GM21447 (cell line): ENCODE measurements around the gene ZNF768.

Source experiments
- ATAC-seq: cut with Tn5 transposase; IDR thresholded peaks from one replicate; pipeline ENCODE4 v1.9.1; 2021; ENCODE audit not compliant: unreplicated experiment

The ZNF768 gene

DNA sequence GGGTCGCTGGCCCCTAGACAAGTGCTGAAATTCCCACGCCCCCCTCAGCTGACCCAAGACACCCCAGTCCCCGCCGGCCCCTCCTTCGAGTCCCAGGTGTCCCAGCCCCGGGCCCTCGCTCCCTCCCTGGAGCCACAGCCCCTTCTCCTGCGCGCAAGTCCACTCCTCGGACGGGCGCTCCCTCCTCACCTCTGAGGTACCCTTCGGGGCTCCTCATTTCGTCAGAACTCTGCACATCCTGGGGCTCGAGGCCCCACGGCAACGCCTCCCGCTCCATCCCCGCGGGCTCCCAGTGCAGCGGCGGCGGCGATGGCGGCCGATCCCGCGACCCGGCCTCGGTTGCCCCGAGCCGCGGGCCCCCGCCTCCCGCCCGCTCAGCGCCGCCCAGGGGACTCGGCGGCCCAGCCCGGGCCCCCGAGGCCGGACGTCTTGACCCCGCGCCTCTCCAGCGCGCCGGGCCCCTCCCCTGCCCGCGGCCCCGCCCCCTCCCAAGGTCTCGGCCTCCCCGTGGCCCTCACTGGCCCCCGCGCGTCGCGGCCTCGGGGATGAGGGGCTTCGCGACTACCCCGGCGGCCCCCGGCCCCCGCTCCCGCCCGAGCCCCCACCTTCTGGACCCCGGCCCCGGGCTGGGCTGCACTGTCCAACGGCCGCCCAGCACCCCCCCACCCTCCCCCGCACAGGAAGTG, at the start of gene ZNF768:
Gene ZNF768, minus strand, starts transcription at position 430 of the 686 bp plus-strand sequence. Its CDS starts 153 bp downstream, at position 277.
- ATAC-seq: peak; percentile 21

DNA sequence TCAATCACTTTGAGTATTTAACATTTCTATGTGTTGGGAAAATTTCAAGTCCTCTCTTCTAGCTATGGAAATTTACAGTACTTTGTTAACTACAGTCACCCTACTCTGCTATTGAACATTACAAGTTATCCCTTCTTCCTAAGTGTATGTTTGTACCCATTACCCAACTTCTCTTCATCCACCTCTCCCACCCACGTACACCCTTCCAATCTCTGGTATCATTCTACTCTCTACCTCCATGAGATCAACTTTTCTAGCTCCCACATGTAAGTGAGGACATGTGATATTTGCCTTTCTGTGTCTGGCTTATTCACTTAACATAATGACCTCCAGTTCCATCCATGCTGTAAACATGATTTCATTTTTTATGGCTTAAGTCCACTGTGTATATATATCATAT, 48.3 kb upstream of the ZNF768 start:
- ATAC-seq: no peak

- ATAC-seq: peak; percentile 70
Observed at GRCh38 chr16:30571445-30572322, 45.3 kb upstream of the ZNF768 start, which contains the start of gene ZNF688. Gene ZNF688, minus strand, starts transcription at chr16:30571714. Its CDS starts 85 bp downstream, at chr16:30571629.

GRCh38 chr16:30570636-30571444, 44.5 kb upstream of the ZNF768 start:
- ATAC-seq: peak; percentile 2

DNA sequence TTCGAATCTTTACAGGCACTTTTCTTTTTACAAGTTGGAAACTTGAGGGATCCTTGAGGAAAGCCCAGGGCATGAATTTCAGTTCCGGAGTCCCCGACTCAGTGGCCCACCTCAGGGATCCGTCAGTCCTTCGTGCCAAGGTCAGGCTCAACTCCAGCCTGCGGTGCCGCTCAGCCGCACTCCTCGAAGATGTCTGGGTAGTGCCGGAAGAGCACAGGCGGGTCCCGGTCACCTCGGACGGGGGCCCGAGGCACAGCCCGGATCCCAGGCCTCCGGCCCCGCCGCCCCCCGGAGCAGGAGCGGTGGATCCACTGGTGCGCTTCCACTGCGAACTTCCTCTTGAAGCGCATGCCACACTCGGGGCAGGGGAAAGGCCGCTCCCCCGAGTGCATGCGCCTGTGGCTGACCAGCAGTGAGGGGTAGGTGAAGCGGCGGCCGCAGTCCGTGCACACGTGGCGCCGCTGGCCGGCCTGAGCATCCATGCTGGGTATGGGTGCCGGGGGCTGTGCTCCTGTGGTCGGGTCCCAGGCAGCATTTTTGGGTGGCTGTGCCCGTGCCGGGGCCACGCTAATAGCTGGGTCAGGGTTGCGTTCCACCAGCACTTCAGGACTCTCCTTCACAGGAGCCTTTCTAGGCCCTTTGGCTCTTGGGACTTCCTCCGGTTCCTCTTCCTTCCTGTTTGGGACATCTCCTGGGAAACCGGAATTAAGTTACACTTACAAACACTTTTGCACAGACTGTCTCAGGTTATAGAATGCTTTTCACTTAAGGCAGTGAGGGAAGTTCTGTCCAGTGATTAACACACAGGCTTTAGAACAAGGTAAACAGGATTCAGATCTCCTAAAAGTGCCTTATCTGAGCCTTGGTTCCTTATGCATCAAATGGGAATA, 43.6 kb upstream of the ZNF768 start:
- no peak for ATAC-seq

GRCh38 chr16:30569281-30569680, 42.9 kb upstream of the ZNF768 start:
- no peak for ATAC-seq

DNA sequence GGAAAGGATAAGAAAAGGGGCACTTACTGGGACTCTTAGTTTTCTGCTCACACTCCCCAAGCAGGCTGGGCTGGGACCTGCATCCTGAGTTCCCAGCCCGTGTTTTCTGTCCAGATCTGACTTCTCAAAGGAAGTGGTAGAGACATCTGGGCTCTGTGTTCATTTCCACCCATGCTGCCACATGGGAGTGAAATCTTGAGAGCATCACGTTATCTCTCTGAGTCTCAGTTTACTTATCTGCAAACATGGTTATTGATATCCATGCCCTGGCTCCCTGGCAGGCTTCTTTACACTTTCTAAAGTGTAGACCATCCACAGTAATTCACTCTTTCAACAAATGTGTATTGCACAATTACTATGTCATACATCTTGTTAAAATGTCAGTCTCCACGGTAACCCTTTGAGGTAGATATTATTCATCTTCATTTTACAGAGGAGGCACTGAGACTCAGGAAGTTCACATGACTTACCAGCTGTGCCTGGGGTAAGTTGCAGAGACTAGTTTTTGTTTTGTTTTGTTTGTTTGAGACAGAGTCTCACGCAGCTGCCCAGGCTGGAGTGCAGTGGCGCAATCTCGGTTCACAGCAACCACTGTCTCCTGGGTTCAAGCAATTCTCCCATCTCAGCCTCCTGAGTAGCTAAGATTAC, 41.7 kb upstream of the ZNF768 start:
- no peak for ATAC-seq

- no peak for ATAC-seq
Observed at GRCh38 chr16:30567160-30567990, 41.0 kb upstream of the ZNF768 start.

- ATAC-seq: no peak
Observed at GRCh38 chr16:30566531-30566930, 40.2 kb upstream of the ZNF768 start.

DNA sequence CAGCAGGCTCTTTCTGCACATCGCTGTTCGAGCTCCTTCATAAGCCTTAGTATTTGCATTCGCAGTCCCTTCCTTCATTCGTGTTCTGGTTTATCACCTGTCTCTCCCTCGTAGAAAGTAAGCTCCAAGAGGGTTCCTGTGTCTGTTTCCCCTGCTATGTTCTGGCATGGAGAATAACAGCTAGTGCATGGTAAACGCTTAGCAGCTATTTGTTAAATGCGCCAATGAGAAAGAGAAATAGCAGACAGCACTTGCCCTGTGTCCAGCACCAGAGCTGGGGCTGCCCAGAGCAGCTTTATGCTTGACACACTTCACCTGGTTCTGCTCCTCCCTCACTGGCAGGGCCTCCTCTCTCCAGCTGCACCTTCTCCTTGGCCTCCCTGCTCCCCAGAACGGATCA, 39.6 kb upstream of the ZNF768 start:
- ATAC-seq: no peak

GRCh38 chr16:30565526-30565925, 39.2 kb upstream of the ZNF768 start:
- no peak for ATAC-seq

DNA sequence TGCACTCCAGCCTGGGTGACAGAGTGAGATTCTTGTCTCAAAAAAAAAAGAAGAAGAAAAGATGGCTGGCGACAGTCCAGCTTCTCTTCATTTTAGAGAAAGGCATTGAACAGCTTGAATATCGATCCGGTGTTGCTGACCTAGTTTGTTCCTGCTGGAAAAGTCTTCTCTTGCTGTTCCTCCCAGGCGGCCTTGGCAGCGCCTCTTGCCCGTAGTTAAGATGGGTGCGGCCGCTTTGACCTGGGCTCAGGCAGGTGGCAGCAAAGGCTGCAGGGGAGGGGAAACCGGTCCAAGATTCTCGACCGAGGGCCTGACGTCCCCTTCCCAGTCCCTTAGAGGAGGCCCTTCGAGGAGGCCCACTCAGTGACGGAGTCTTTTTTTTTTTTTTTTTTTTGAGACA, 35.7 kb upstream of the ZNF768 start:
- ATAC-seq: no peak

- no peak for ATAC-seq
Observed at GRCh38 chr16:30561089-30561816, 34.9 kb upstream of the ZNF768 start.

DNA sequence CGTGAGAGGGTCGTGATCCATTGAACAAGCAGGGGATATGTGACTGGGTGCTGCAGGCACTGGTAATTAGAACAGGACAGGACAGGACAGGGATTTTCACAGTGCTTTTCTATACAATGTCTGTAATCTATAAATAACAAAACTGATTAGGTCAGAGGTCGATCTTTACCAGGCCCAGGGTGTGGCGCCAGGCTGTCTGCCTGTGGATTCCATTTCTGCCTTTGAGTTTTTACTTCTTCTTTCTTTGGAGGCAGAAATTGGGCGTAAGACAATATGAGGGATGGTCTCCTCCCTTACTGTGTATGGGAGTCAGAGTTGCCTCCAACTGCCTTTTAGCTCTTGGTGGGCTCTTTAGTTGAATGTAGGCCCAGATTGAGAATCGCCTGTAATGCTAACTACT, 33.3 kb upstream of the ZNF768 start:
- ATAC-seq: no peak

DNA sequence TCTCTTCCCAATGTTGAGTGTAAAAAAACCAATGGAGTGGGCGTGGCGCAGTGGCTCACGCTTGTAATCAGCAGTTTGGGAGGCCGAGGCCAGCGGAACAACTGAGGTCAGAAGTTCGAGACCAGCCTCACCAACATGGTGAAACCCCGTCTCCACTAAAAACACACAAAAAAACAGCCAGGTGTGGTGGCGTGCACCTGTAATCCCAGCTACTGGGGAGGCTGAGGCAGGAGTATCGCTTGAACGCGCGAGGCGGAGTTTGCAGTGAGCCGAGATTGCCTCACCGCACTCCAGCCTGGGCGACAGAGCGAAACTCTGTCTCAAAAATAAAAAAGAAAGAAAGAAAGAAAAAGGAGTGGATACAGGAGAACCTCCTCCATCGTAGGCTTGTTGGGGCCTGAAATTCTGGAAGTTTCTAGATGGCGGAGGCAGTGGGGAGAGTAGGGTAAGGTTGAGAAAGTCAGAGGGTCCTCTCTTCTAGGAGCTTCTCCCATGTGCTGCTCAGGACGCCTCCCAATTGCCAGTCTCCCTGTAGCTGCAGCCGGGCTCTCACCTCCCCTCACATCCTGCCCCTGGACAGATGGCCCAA, 32.5 kb upstream of the ZNF768 start:
- ATAC-seq: no peak

DNA sequence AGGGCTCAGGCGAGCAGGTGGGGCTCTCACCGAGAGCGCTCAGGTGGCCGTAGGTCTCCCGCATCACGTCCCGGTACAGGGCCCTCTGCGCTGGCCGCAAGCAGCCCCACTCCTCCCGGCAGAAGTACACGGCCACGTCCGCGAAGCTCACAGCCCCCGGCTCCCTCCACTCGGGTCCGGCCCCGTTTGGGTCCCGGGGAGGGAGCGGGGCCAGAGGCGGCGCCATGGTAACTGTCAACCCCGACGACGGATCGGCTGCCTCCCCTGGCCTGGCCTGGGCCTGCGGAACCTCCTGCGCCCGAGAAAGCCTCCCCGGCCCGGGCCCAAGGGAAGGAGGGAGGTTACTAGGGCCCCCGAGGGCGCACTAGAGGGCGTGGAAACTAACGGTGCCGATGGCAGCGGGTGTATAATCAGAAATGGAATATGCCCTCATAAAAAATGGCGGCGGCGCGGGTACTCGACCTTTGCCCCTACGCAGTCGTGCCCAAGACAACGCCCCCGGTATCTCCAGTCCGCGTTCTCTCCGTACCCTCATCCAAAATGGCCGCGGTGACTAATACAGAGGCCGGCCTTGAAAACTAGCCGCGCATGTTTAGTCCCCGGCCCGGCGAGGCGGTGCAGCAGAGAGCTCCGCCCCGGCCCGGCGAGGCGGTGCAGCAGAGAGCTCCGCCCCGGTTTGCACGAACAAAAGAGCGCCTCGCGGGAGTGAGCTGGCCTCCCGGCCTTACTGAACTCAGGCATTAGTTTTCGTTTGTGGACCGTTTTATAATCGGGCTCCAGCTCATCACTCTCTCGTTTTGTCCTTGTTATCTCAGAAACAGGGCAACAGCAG, 31.8 kb upstream of the ZNF768 start, which contains the start of gene ZNF764:
Gene ZNF764, minus strand, starts transcription at position 418 of the 832 bp plus-strand sequence. Its CDS starts 192 bp downstream, at position 226.
- ATAC-seq: peak; percentile 86

GRCh38 chr16:30557707-30557956, 31.3 kb upstream of the ZNF768 start:
- ATAC-seq: peak; percentile 3
